GM12872 (cell line): ENCODE measurements around the gene CTXN1.

ENCODE experiments used
- TF ChIP-seq, protein P1 (sequence below): IDR thresholded peaks from 3 replicates; pipeline ENCODE4 v1.5.1; 2011; ENCODE audit warnings: low read depth, mild to moderate bottlenecking, low read length, moderate library complexity; ENCODE audit not compliant: insufficient read depth

The CTXN1 gene

DNA sequence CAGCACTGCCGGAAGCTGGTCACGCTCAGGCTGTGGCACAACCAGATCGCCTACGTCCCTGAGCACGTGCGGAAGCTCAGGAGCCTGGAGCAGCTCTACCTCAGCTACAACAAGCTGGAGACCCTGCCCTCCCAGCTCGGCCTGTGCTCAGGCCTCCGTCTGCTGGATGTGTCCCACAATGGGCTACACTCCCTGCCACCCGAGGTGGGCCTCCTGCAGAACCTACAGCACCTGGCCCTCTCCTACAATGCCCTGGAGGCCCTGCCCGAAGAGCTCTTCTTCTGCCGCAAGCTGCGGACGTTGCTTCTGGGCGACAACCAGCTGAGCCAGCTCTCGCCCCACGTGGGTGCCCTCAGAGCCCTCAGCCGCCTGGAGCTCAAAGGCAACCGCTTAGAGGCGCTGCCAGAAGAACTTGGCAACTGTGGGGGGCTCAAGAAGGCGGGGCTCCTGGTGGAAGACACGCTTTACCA, 25.5 kb downstream of the CTXN1 start:
- TF ChIP-seq, protein P1, sequence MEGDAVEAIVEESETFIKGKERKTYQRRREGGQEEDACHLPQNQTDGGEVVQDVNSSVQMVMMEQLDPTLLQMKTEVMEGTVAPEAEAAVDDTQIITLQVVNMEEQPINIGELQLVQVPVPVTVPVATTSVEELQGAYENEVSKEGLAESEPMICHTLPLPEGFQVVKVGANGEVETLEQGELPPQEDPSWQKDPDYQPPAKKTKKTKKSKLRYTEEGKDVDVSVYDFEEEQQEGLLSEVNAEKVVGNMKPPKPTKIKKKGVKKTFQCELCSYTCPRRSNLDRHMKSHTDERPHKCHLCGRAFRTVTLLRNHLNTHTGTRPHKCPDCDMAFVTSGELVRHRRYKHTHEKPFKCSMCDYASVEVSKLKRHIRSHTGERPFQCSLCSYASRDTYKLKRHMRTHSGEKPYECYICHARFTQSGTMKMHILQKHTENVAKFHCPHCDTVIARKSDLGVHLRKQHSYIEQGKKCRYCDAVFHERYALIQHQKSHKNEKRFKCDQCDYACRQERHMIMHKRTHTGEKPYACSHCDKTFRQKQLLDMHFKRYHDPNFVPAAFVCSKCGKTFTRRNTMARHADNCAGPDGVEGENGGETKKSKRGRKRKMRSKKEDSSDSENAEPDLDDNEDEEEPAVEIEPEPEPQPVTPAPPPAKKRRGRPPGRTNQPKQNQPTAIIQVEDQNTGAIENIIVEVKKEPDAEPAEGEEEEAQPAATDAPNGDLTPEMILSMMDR = no peak

DNA sequence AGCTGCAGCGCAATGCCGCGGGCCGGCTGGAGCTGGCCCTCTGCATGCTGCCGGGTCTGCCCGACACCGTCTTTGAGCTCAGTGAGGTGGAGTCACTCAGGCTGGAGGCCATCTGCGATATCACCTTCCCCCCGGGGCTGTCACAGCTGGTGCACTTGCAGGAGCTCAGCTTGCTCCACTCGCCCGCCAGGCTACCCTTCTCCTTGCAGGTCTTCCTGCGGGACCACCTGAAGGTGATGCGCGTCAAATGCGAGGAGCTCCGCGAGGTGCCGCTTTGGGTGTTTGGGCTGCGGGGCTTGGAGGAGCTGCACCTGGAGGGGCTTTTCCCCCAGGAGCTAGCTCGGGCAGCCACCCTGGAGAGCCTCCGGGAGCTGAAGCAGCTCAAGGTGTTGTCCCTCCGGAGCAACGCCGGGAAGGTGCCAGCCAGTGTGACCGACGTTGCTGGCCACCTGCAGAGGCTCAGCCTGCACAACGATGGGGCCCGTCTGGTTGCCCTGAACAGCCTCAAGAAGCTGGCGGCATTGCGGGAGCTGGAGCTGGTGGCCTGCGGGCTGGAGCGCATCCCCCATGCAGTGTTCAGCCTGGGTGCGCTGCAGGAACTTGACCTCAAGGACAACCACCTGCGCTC, 26.1 kb downstream of the CTXN1 start:
- TF ChIP-seq, protein P1 = no peak

DNA sequence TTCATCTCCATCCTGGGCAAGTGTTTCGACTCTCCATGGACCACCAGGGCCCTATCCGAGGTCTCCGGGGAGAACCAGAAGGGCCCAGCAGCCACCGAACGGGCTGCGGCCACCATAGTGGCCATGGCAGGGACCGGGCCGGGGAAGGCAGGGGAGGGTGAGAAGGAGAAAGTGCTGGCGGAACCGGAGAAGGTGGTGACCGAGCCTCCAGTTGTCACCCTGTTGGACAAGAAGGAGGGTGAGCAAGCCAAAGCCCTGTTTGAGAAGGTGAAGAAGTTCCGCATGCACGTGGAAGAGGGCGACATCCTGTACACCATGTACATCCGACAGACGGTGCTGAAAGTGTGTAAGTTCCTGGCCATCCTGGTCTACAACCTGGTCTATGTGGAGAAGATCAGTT, 27.0 kb downstream of the CTXN1 start:
- TF ChIP-seq, protein P1 = no peak

DNA sequence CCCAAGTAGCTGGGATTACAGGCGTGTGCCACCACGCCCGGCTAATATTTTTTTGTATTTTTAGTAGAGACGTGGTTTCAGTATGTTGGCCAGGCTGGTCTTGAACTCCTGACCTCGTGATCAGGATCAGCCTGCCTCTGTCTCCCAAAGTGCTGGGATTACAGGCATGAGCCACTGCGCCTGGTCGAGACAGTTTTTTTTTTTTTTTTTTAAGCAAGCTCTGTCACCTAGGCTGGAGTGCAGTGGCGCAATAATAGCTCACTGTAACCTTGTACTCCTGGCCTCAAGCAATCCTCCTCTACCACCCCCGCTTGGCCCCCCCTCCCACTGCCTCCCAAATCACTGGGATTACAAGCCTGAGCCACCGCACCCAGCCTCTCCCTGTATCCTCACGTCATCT, 28.6 kb downstream of the CTXN1 start:
- TF ChIP-seq, protein P1 = no peak

DNA sequence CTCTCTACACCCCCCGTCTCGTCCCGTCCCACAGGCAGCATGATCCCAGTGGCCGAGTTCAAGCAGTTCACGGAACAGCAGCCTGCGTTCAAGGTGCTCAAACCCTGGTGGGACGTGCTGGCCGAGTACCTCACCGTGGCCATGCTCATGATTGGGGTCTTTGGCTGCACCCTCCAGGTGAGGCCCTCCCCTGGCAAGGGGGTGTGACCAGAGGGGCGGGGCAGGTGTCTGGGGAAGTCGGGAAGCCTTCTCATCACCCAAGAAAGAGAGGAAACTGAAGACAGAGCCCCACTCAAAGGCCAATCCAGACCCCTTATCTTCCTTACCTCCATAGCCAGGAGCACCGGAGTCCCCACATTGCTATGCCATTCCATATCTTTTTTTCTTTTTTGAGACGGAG, 30.4 kb downstream of the CTXN1 start:
- TF ChIP-seq, protein P1 = no peak

DNA sequence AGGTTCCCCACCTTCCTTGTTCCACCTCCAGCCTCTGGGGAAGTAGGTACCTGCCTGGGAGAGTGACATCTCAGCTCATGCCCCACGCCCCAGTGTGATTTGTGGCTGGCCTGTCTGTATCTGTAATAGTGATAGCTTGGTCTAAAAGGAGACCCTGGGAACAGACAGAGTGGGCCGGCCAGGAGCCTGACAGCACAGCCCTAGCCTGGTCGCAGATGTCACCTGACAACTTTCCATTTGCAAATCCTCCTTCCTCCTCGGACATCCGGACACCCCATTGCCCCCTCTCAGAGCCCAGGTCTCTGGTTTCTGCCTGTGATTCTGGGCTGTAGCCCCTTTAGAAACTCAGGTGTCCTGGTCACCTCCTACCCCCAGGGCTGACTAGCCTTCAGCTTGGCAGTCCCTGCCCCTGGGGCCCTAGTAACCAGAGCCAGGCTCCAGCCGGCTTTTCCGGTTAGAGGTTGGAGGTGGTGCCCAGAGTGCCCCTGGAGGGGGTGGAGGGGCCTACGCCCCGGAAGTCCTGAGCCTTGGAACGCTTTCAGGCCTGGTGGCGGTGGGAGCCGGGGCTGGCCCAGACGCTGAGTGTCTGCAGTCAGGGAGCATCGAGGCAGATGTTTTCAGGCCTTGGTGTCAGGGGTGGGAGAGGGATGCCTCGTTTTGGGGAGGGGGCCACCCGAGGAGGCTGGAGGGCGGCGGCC, 31.2 kb downstream of the CTXN1 start:
- TF ChIP-seq, protein P1 = no peak

DNA sequence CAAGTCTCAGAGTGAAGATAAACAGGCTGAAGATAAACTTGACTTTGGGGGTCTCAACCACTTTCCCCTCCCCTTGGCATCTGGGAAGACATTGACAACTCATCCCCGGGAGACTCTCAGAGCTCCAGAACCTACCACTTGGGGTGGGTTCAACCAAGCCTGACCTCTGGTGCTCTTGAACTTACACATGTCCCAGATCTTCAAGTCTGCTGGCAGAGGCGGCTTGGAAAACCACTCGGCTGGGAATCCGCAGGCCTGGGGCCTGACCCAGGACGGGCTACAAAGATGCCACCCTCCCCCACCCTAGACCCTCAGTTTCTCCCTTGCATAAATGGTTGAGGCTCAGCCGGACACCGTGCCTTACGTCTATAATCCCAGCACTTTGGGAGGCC, 37.1 kb downstream of the CTXN1 start:
- TF ChIP-seq, protein P1 = no peak
